Gastroesophageal sphincter (tissue), 4 donors: Measurements from ENCODE around the gene SYT8. TPM values are rescaled to one million over a fixed set of nuclear protein-coding genes. Genes with fewer than 3 reads are reported as not detected.

Experiments
- ATAC-seq: fragments of 150-250 bp; one replicate; pipeline ENCODE4 v1.9.1; 2016; ENCODE audit warnings: mild to moderate bottlenecking, moderate library complexity
- H3K27ac ChIP-seq, 4 donors: fragments of 200-600 bp; sonication (generic) in 3 of 4; 1 replicate in 3 of 4; 2 replicates in 1 of 4; pipeline ENCODE4 v1.5.1; 2016 to 2019
- H3K27me3 ChIP-seq: fragments of 200-600 bp; sonication (generic); one replicate; pipeline ENCODE4 v1.5.1; 2019
- H3K36me3 ChIP-seq, 2 donors: fragments of 200-600 bp; sonication (generic); one replicate each; pipeline ENCODE4 v1.5.1; 2019; ENCODE audit warnings: control low read depth in 1 of 2
- H3K4me1 ChIP-seq, 3 donors: fragments of 200-600 bp; sonication (generic); 1 replicate in 2 of 3; 2 replicates in 1 of 3; pipeline ENCODE4 v1.5.1; 2016 to 2019; ENCODE audit warnings: control low read depth in 2 of 3
- H3K4me3 ChIP-seq, 2 donors: fragments of 200-600 bp; sonication (generic); one replicate each; pipeline ENCODE4 v1.5.1; 2019; ENCODE audit warnings: mild to moderate bottlenecking in 1 of 2, moderate library complexity in 1 of 2
- H3K9me3 ChIP-seq, 3 donors: fragments of 200-600 bp; sonication (generic); one replicate each; pipeline ENCODE4 v1.5.1; 2017 to 2019; ENCODE audit warnings: control low read depth in 2 of 3
- CTCF ChIP-seq, 4 experiments: fragments of 200-600 bp in 2 of 4; fragments of 450-650 bp in 2 of 4; sonication (generic) in 1 of 4; IDR thresholded peaks; one replicate each; pipeline ENCODE4 v1.5.1; 2017 to 2019; ENCODE audit warnings: antibody characterized with exemption in 4 of 4, mild to moderate bottlenecking in 2 of 4, moderate library complexity in 2 of 4
- EP300 ChIP-seq: sonication (generic); formaldehyde crosslinking; IDR thresholded peaks from one replicate; pipeline ENCODE4 v1.6.1; 2017; ENCODE audit warnings: antibody characterized with exemption, mild to moderate bottlenecking
- POLR2A ChIP-seq, 2 donors: fragments of 450-650 bp; IDR thresholded peaks; one replicate each; pipeline ENCODE4 v1.6.1; 2017; ENCODE audit warnings: antibody characterized with exemption in 2 of 2, mild to moderate bottlenecking in 2 of 2, moderate library complexity in 1 of 2
- POLR2AphosphoS5 ChIP-seq: sonication (generic); formaldehyde crosslinking; IDR thresholded peaks from one replicate; pipeline ENCODE4 v1.6.1; 2017; ENCODE audit warnings: antibody characterized with exemption
- WGBS, 2 donors: methylation state at CpG; one replicate each; pipeline ENCODE4 v1.1.5; 2018; ENCODE audit warnings: low coverage in 1 of 2; 5-methylcytosine and 5-hydroxymethylcytosine counted together
- total RNA-seq, 4 donors: library from RNA; depleted of rRNA; stranded (reverse); fragments of >200 nt; gene quantifications; one replicate each; pipeline ENCODE4 v1.1.0, GENCODE V29; 2016

SYT8 gene
- total RNA-seq, 4 donors from 2014 or later = 2.2 TPM; not detected in 3

- TF ChIP-seq POLR2A (IDR thresholded peaks at IDR 0.05) = no peak
- no peak for TF ChIP-seq POLR2AphosphoS5
- TF ChIP-seq CTCF (IDR thresholded peaks at IDR 0.05) = no peak
- TF ChIP-seq EP300 = no peak
- H3K4me3 ChIP-seq = peak overlapping the region in 1 of 2 donors; percentile 46
- no CpG with 5 or more reads among the region's 14 CpGs for WGBS, 2 donors
- peaks cover 29% of the 10 kb centered on the region for H3K27me3 ChIP-seq
- ATAC-seq = no peak
- peak overlapping the region in 3 of 4 donors; percentile 58 to 88 (median 66) for H3K27ac ChIP-seq
- no peaks in the 10 kb centered on the region for H3K9me3 ChIP-seq
- no peaks in the 10 kb centered on the region for H3K36me3 ChIP-seq
- H3K4me1 ChIP-seq = peaks cover 0 to 87% (median 33%) of the 10 kb centered on the region in 3 donors
These were observed 33.4 kb downstream of the SYT8 start for GRCh38 chr11:1868056-1868635.

GRCh38 chr11:1868636-1869291 is 34.0 kb downstream of the SYT8 start:
- H3K27me3 ChIP-seq = peaks cover 29% of the 10 kb centered on the region
- peaks cover 0 to 83% (median 27%) of the 10 kb centered on the region in 3 donors for H3K4me1 ChIP-seq
- H3K36me3 ChIP-seq = no peaks in the 10 kb centered on the region
- H3K9me3 ChIP-seq = no peaks in the 10 kb centered on the region
- peak overlapping the region in 1 of 2 donors; percentile 46 for H3K4me3 ChIP-seq
- peak overlapping the region in 3 of 4 donors; percentile 58 to 88 (median 66) for H3K27ac ChIP-seq
- 51 to 80% methylated on average over 1 to 3 of the region's 25 CpGs for WGBS, 2 donors
- no peak for TF ChIP-seq POLR2A (IDR thresholded peaks at IDR 0.05)
- no peak for TF ChIP-seq EP300
- TF ChIP-seq POLR2AphosphoS5 = no peak
- TF ChIP-seq CTCF (IDR thresholded peaks at IDR 0.05) = no peak
- ATAC-seq = peak; percentile 22

GRCh38 chr11:1869427-1870325 is 34.9 kb downstream of the SYT8 start:
- peak overlapping the region in 3 of 4 donors; percentile 58 to 88 (median 66) for H3K27ac ChIP-seq
- 45 to 60% methylated on average over 3 to 15 of the region's 34 CpGs for WGBS, 2 donors
- H3K36me3 ChIP-seq = no peaks in the 10 kb centered on the region
- H3K4me3 ChIP-seq = peak overlapping the region in 1 of 2 donors; percentile 46
- no peaks in the 10 kb centered on the region for H3K9me3 ChIP-seq
- no peak for TF ChIP-seq POLR2A (IDR thresholded peaks at IDR 0.05)
- TF ChIP-seq CTCF (IDR thresholded peaks at IDR 0.05) = peak in 1 of 4 experiments; percentile 12
- peaks cover 29% of the 10 kb centered on the region for H3K27me3 ChIP-seq
- ATAC-seq = peak; percentile 30
- peaks cover 0 to 79% (median 19%) of the 10 kb centered on the region in 3 donors for H3K4me1 ChIP-seq

- no peak for ATAC-seq
- TF ChIP-seq CTCF (IDR thresholded peaks at IDR 0.05) (no peak), POLR2AphosphoS5 (no peak), EP300 (no peak), POLR2A (IDR thresholded peaks at IDR 0.05) (no peak)
- Histone ChIP-seq H3K36me3 (no peaks in the 10 kb centered on the region), H3K27ac (peak overlapping the region in 3 of 4 donors; percentile 58 to 88 (median 66)), H3K9me3 (no peaks in the 10 kb centered on the region), H3K27me3 (peaks cover 29% of the 10 kb centered on the region), H3K4me3 (peak overlapping the region in 1 of 2 donors; percentile 46), H3K4me1 (peaks cover 0 to 79% (median 15%) of the 10 kb centered on the region in 3 donors)
- 0 to 56% methylated on average over 1 to 4 of the region's 12 CpGs for WGBS, 2 donors
These were observed 35.5 kb downstream of the SYT8 start for GRCh38 chr11:1870326-1870696.
